HG03571 (cell line): Measurements from ENCODE around the gene SLC6A11.

ENCODE experiments used
- ATAC-seq: cut with Tn5 transposase; IDR thresholded peaks from one replicate; pipeline ENCODE4 v1.9.1; 2021; ENCODE audit not compliant: unreplicated experiment

SLC6A11 gene

DNA sequence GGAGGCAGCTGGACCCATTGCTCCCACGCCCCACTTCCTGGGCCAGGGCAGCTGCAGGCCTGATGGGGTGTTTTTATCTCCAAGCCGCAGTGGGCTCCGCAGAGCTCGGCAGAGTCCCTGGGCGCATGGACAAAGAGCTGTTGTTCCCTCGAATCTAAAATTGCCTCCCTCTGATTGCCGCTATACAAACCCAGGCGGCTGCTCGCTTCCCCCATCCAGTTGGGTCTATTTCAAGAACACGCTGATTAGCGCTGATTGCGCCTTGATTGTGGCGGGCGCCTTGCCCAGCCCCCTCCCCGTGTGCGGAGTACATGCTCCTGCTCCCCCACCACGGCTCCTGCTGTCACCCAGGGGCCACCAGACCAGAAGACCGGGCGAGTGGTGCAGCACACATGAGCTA is 133.2 kb downstream of the SLC6A11 start:
- ATAC-seq: no peak

DNA sequence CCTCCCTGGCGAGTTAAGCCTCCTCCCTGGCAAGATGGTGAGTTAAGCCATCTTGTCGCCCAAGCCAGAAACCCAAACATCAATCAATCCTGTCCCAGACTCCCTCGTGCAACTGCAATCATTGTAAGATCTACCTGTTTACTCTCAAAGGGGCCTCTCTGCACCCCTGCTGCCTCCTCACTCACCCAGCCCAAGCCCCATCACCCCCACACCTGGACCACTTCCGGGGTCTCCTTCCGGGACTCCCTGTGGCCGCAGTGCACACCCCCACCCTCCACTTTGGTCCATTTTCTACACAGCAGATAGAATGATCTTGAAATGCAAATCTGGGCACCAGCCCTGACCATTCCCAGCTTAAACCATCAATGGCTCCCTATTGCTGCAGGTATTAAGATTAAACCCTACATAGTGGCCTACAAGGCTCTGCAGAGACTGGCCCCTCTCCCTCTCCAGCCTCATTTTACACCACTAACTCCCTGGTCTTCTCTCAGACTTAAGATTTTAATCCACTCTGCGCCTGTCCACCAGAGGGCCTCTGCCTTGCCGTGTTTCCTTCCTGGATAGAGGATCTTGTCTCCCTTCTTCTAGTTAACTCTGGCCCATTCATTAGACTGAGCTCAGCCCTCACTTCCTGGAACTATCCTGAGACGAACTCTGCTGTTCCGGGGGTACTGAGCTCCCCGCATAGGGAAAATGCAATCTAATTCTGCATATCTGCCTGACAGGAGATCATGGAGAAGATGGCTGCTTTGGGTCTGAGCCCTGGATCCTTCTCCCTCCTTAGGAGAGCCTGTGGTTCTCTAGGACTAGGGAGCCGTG is 134.7 kb downstream of the SLC6A11 start:
- no peak for ATAC-seq

DNA sequence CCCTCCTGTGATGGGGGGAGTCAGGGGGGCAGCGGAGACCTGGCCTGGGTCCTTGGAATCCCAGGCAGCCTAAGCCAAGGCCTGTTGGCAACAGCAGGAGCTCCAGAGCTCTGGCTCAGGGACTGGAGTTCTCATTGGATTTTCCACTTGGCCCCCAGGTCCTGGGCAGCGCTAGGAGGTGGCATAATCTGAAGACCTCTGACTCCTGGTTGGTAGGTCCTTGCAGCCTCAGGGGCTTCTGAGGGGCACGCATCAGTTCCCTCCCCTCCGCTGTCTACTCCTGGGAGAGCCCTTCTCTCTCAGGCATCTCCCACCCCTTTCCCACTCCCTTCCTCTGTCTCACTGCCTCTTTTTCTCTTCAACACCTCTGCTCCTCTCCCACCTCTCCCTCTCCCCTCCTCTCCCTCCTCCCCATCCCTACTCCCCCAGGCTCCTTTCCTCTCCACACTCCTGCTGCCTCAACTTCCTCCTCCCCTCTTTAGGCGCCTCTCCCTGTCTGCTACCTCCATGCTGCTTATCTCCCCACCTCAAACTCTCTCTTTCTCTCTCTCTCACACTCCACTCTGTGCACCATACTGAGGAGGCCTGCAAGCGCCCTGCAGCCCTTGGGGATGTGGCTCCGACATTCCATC is 135.4 kb downstream of the SLC6A11 start:
- ATAC-seq: no peak

DNA sequence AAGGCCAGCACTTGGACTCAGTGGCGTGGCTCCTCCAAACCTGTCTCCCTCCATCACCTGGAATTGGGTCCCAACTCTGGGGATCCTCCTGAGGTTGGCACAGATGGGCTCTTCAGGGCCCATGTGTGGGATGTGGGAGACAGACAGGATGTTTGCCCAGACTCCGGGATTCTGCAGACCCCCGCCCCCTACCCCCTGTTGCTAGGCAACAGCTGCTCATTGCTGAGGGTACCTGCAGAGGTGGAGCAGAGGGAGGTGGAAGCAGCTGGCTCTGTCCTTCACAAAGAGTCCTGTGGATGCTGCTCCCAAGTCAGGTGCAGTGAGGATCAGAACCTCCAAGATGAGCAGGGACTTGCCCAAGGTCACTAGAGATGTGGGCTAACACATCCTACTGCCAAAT is 136.5 kb downstream of the SLC6A11 start:
- no peak for ATAC-seq

DNA sequence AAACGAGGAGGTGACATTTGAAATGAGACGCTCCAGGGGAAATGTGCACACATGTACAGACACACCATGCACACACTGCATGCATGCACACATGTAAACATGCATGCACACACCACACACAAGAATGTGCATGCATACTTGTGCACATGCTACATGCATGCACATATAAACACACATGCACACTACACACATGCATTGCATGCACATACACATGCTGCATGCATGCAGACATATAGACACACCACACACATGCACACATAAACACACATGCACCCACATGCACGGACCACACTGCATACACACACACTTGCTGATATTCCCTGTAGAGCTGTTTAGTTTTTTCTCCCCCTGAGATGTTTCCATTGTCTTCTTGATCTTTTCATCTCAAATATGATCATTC is 138.7 kb downstream of the SLC6A11 start:
- no peak for ATAC-seq

DNA sequence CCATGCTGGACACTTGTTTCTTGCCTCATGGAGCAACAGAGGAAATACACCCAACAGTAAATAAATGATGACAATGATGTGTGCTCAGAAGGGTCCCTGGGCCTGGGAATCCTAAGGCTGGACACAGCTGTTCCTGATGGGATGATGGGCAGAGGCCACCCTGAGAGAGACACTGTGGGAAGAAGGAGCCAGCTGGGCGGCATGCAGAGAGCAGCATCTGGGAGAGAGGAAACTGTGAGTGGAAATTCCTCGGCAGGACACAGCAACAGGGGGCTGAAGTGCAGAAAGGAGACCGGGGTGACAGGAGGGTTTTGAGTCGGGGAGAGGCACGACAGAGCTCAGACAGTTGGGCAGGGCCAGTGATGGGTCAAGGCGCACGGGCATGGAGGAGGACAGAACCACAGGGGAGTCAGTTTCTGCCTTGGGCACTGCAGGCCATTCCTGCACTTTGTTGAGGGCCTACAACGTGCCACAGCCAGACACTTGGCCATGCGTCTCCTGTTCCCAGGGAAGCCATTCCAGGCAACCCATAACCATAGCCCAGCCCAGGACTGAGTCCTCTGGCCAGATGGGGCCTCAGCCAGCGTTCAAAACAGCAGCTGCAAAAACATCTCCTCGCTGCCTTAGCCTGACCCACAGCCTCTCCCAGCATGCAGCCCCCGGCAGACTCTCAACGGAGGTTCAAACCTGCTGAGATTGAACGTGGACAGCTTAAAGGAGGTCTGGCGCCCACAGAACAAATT is 139.9 kb downstream of the SLC6A11 start:
- ATAC-seq: no peak

DNA sequence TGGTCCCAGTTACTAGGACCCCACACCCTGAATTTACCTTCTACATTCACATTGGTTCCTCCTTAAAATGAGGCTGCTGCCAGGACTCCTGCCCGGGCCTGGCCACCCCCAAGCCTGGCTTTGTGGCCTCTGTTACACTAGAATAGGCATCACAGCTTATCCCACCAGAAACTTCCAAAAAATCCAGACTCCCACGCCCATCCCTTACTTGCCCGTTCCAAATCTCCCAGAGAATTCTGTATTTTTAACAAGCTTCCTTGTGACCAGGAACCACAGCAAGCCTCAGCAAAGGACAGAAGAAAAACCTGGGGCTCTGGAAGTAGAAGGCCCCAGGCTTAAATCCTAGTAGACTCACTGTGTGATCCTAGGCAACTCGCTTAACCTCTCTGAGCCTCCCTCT is 140.5 kb downstream of the SLC6A11 start:
- ATAC-seq: no peak

DNA sequence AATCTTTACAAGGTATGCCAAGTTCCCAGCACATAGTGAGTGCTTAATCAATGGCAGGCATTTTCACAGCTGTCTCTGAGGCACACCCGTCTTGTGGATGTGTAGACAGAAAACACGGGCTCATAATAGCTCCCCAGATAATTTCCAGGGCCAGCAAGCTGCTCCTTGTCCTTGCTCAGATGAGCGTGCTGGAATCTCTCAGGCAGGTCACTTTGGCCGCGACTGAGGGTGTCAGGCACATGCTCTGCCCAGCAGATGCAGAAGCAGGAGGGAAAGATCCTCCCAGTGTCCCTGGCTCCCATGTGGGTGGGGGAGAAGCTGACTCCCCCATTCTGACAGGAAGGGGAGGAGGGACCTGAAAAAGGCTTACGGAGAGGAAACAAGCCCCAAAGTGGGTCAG is 141.0 kb downstream of the SLC6A11 start:
- no peak for ATAC-seq

DNA sequence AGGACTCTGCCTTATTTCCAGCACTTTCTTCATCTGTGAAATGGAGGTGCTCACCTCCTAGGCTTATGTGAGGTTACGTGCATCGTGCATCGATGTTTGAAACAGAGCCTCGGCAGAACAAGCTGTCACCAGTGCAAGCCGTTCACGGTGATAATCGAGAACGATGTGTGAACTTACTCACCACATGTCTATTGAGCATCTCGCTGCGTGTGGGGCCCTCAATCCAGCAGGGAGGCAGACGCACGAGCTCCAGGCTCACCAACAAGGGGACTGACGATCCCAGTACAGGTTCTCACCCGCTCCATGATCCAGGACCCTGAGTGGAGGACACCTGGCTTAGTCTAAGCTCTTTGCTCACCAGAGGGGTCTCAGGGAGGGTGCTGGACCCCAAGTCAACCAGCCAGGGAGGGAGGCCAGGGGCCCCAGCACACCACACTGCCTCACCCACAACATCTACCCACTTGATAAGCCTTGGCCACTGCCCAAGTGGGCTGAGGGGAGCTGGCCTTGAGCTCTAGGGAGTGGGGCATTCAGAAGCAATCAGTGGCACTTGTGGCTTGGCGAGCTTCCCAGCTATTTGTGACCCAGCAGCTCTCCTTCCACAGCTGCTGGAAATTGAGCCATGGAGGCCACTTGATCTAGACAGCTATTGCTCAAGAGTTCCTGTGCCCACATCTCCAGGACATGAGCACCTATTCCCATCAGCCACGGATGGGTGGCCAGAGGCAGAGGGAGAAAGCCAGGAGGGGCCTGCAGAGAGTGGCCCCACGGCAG is 142.1 kb downstream of the SLC6A11 start:
- no peak for ATAC-seq

DNA sequence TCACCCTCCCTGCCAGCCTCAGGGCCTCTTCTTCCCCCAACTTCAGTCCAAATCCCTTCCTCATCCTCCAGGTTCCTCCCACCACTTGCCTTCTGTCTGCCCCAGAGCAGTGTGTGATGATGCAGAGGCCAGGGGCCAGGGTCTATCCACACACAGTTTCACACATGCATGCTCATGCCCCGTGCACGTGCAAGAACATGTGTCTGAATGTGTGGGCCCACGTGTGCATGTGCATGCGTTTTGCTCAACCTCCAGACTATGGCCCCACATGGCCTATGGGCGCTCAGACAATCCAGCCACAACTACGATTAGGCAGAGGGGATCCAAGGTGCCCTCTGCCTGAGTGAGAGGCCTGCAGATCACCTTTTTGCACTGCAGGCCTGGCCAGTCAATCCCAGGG is 144.2 kb downstream of the SLC6A11 start:
- no peak for ATAC-seq

DNA sequence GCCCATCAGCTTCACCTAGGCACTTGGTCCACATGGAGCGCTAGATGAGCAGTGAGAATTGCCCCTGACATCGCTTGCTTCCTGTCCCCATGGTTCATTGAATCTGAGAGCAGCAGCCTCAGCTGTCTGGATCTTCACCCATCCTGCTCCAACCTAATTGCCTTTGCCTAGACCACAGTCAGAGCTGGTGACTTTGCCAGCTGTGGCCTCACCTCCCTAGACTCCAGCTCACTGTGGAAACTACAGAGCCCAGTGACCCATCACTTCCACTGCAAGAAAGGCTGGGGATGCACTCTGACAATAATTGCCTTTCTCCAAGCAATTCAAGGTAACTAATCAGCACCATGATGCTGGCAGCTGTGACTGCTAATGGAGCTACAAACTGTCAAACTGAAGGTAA is 145.9 kb downstream of the SLC6A11 start:
- ATAC-seq: no peak

DNA sequence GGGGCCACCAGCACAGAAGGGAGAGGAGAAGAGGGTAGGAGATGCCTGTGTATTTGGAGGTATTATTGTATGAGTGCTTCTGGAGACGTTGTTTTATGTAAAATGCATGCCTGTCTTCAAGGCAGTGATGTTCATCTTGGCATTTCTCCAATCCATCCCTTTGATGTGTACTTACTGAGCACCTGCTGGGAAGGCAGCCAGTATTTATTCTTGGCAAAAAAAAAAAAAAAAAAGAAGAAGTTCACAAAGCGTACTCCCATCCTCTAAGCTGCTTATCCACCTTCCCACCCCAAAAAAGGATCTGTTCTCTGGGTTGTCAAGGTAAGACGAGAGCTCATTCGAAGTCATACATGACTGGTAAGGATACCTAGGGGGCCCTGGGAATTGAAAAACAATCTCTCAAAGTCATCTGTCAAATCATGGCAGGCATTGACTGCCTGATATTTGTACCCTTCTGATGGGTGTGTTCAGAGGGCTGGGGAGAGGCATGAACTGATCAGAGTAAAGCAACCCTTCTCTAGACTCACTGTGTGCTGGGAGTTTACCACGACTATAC is 146.5 kb downstream of the SLC6A11 start:
- no peak for ATAC-seq

DNA sequence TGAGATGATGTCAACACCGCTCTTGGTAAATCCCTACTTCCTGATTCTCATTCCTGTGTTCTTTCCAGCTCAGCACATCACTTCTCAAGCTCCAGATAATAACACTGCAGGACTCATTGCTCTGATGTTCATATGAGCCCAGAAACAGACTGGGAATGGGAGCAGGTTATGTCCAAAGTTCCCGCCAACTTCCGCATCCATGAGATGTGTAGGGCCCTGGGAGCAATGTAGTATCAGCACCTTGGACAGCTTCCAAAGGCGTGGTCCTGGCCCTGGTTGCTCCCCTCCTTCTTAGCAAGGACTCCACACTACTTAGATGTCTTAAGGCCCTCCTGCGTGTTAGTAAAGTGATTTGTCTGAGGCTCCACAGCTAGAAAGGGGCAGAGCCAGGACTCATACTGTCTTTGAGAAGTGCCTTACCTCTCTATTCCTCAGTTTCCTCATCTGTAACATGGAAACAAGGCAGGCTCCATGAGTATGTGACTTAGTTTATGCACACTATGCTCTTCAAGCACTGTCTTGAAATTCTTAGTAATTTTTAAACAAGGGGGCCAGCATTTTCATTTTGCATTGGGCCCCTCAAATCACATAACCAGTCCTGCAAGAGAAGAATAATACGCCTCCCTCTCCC is 148.6 kb downstream of the SLC6A11 start:
- ATAC-seq: no peak

DNA sequence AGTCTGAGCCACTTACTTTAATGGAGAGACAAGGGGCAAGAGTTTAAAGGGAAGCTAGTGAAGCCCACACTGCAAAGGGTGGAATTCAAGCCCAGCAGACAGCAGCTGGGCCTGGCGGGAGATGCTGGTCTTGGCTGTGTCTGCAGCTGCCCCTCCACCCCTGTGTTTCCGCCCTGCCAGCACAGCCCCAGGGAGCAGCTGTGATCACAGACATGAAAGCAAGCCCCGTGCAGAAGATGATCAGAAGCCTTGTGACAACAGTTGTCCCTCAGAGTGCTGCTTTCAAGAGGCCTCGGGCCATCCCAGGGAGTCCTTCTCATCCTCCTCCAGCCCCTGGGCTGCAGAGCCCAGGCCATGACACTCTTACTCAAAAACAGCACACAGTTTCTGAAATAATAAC is 152.4 kb downstream of the SLC6A11 start:
- ATAC-seq: no peak

DNA sequence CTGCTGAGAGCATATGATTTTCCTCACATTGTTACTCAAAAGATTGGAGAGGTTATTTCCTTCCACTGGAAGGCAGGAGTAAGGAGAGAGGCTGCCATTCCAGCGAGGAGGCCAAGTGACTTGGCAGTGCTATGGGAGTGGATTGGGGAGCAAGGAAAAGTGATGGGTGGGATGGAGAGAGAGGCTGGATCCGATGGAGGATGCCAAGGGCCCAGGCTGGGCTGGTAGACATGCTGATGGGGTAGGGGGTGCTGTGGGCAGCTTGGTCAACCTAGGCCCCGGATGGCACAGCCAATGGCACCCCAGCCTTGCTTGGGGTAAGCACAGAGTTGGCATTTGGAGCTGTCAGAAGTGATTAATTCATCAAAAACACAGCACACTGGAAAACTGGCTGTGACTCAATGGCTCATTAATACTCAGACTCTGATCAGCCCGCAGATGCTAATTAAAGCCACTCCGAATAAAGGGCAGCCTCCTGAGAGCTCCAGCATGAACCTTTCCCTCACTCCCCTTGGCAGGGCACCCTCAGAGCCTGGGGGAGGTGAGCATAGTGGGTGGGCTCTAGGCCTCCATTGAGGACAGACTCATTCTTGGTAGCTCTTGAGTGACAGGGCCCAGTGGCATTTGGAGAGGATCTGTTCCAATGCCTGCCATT is 154.4 kb downstream of the SLC6A11 start:
- no peak for ATAC-seq

DNA sequence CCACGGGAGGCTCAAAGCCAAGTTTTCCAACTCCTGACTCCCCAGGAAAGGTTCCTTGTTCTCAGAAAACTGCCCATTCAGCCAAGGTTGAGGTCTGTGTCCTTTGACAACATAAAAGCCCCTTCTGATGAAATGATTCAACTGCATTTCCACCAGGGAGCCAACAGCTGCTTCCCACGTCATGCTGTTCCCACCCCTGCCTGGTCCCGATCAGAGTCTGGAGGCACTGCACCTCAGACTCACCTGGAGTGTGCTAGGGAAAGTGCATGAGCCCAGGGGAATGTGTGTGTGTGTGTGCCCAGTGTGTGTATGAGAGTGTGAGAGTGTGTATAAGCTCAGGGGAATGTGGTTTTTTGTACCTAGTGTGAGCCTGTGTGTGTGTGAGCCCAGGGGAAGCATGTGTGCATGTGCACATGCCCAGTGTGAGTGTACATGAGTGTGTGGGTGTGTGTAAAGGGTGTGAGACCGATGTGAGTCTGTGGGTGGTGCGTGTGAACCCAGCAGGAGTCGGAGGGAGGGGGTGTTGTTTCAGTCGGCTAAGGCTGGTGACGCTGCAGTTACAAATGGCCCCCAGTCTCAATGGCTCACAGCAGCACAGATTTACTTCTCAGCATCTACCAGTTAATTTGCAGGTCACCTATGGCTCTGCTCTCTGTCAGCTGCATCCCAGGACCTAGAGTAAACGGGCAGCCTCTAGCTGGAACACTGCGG is 156.2 kb downstream of the SLC6A11 start:
- no peak for ATAC-seq

DNA sequence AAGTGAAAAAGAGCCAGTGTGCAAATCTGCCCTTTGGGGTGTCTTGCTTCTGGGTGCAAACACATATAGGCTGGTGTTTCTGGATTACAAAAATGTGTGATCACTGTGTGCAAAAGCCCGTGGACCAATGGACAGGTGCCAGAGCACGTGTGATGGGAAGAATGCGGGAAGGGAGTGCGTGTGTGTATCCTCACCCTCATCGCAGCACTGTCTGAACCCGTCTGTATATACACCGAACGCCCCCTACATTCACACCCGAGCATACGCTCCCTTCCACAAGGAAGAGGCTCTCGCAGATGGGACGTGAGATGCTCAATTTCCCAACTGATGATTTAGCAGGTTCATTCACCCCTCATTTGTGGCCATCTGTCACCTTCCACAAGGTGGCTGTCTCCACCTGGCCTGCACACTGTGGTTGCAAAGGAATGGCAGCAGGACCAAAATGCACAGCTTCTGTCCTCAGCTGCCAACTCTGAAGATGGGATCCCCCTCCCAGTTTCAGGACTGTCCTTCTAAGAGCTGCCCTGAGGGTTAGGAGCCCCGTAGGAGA is 157.1 kb downstream of the SLC6A11 start:
- no peak for ATAC-seq

DNA sequence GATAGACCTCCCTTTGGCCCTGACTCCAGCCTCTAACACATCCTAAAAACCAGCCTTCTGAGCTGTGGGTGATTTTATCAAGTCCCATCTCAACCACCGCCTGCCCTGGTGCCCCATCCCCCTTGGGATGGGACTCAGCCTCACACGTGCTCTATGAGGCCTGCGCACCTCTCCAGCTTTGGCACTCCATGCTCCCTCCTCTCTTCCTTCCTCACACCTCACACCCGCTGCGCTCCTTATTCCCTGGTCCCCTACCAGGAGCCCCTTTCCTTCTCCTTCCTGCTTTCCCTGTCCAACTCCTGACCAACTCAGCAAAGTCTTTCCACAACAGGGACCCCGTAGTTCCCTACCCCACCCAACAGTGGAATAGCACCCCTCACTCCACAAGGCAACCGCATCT is 158.1 kb downstream of the SLC6A11 start:
- no peak for ATAC-seq

DNA sequence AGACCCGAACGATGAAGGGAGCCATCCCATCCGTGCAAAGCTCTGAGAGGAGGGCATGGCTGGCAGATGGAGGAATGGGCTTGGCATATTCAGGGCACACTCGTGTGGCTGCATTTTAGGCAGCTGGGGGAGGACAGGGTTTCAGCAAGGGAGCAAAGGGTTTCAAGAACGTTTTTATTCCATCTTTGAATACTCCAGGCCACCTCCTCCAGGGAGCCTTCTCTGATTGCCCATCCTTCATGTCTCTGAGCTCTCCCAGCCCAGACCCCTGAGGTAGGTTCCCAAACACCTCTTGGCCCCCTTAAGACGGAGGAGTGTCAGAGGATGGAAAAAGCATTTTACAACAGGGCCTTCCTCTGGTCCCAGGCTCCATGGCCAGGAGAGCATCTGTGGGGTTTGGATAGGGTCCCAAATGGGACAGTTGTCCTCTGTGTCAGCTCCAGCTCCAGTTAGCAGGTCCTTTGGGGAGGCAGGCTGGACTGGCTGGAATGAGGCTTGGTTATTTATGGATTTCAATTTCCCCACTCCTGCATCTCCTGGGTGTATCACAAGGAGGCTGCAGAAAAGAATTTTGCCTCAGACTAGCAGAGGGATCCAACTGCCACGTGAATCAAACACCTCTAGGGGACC is 158.8 kb downstream of the SLC6A11 start:
- no peak for ATAC-seq
